CD14-positive monocyte (primary cell): ENCODE results near the gene TAF4. TPM values are rescaled to one million over a fixed set of nuclear protein-coding genes. Genes with fewer than 3 reads are reported as not detected.

Experiments used
- DNase-seq, 3 donors: peaks; one replicate each; pipeline ENCODE4 v3.0.0-alpha.2; 2011 to 2022
- H2AFZ ChIP-seq: 2 replicates; pipeline ENCODE4 v1.6.0; 2012; ENCODE audit warnings: mild to moderate bottlenecking, low read depth, low read length, inconsistent platforms; ENCODE audit not compliant: insufficient read depth, poor library complexity, severe bottlenecking
- H3K27ac ChIP-seq, 2 donors: 1 replicate in 1 of 2; 2 replicates in 1 of 2; pipeline ENCODE4 v1.5.1; 2012 to 2013; ENCODE audit warnings: low read length in 2 of 2, control low read depth in 1 of 2, inconsistent platforms in 1 of 2, low read depth in 1 of 2, mild to moderate bottlenecking in 1 of 2
- H3K27me3 ChIP-seq, 2 donors: one replicate each; pipeline versions ENCODE4 v1.6.0 to v1.6.1; 2011 to 2013; ENCODE audit warnings: low read length in 2 of 2; ENCODE audit not compliant: control insufficient read depth in 2 of 2, insufficient read depth in 2 of 2
- H3K36me3 ChIP-seq, 2 donors: replicated peaks in 1 of 2; 1 replicate in 1 of 2; 2 replicates in 1 of 2; pipeline versions ENCODE4 v1.5.1 to v1.6.1; 2012 to 2013; ENCODE audit warnings: low read length in 2 of 2, control low read depth in 1 of 2, inconsistent platforms in 1 of 2, mild to moderate bottlenecking in 1 of 2; ENCODE audit not compliant: insufficient read depth in 2 of 2, control insufficient read depth in 1 of 2
- H3K4me1 ChIP-seq, 2 donors: 1 replicate in 1 of 2; 2 replicates in 1 of 2; pipeline versions ENCODE4 v1.5.1 to v1.6.1; 2012 to 2013; ENCODE audit warnings: low read length in 2 of 2, control low read depth in 1 of 2, inconsistent platforms in 1 of 2, mild to moderate bottlenecking in 1 of 2, moderate library complexity in 1 of 2; ENCODE audit not compliant: insufficient read depth in 2 of 2, control insufficient read depth in 1 of 2
- H3K4me2 ChIP-seq: replicated peaks from 2 replicates; pipeline ENCODE3; 2012; ENCODE audit warnings: low read length, moderate library complexity, mild to moderate bottlenecking; ENCODE audit not compliant: poor library complexity, severe bottlenecking; ENCODE audit errors: extremely low read depth
- H3K4me3 ChIP-seq, 3 experiments: fragments of 200-600 bp in 1 of 3; sonication (generic) in 1 of 3; replicated peaks in 1 of 3; 1 replicate in 2 of 3; 2 replicates in 1 of 3; pipeline ENCODE4 v1.5.1; 2011 to 2013; ENCODE audit warnings: low read length in 3 of 3, mild to moderate bottlenecking in 3 of 3, control low read depth in 2 of 3, low read depth in 2 of 3, inconsistent platforms in 1 of 3, moderate library complexity in 1 of 3
- H3K79me2 ChIP-seq: 2 replicates; pipeline ENCODE4 v1.6.0; 2012; ENCODE audit warnings: mild to moderate bottlenecking, control low read depth, inconsistent platforms, low read length, moderate library complexity; ENCODE audit not compliant: insufficient read depth
- H3K9ac ChIP-seq: 2 replicates; pipeline ENCODE4 v1.6.0; 2017; ENCODE audit warnings: low read length, mild to moderate bottlenecking; ENCODE audit not compliant: insufficient read depth, poor library complexity, severe bottlenecking
- H3K9me3 ChIP-seq, 2 donors: replicated peaks in 1 of 2; 1 replicate in 1 of 2; 2 replicates in 1 of 2; pipeline versions ENCODE4 v1.5.1 to v1.6.1; 2012 to 2013; ENCODE audit warnings: low read length in 2 of 2, control low read depth in 1 of 2; ENCODE audit not compliant: control insufficient read depth in 1 of 2, insufficient read depth in 1 of 2
- H4K20me1 ChIP-seq: 2 replicates; pipeline ENCODE4 v1.6.0; 2012; ENCODE audit warnings: mild to moderate bottlenecking, low read length, control low read depth, moderate library complexity; ENCODE audit not compliant: insufficient read depth
- H3K27ac Mint-ChIP-seq, 7 donors: one replicate each; pipeline ENCODE4 v1.8.0; 2020; ENCODE audit warnings: mild to moderate bottlenecking in 7 of 7, mixed read lengths in 7 of 7, moderate library complexity in 6 of 7, inconsistent platforms in 2 of 7
- H3K27me3 Mint-ChIP-seq, 3 donors: one replicate each; pipeline ENCODE4 v1.8.0; 2021 to 2022; ENCODE audit warnings: low read depth in 3 of 3, mild to moderate bottlenecking in 3 of 3, mixed read lengths in 3 of 3, moderate library complexity in 3 of 3, inconsistent platforms in 1 of 3
- H3K36me3 Mint-ChIP-seq, 2 donors: one replicate each; pipeline ENCODE4 v1.8.0; 2020; ENCODE audit warnings: mixed read lengths in 2 of 2, inconsistent platforms in 1 of 2, mild to moderate bottlenecking in 1 of 2
- H3K4me1 Mint-ChIP-seq: one replicate; pipeline ENCODE4 v1.8.0; 2020; ENCODE audit warnings: mild to moderate bottlenecking, mixed read lengths
- H3K4me3 Mint-ChIP-seq, 2 donors: one replicate each; pipeline ENCODE4 v1.8.0; 2020; ENCODE audit warnings: mild to moderate bottlenecking in 2 of 2, mixed read lengths in 2 of 2, moderate library complexity in 1 of 2
- H3K9me3 Mint-ChIP-seq, 7 donors: one replicate each; pipeline ENCODE4 v1.8.0; 2020 to 2022; ENCODE audit warnings: mixed read lengths in 7 of 7, mild to moderate bottlenecking in 6 of 7, moderate library complexity in 6 of 7, inconsistent platforms in 2 of 7
- WGBS: methylation state at CpG from one replicate; pipeline ENCODE4 v1.1.5; 2013; ENCODE audit warnings: missing lambda C conversion rate; ENCODE audit not compliant: insufficient coverage; 5-methylcytosine and 5-hydroxymethylcytosine counted together
- intact Hi-C, 2 donors: fragments of 100-400 bp; cut with micrococcal nuclease; formaldehyde crosslinking; loops; one replicate each; pipeline versions ENCODE4 v1.15.0 to v1.15.1; 2023
- polyA plus RNA-seq, 3 donors: library from polyadenylated mRNA; depleted of rRNA in 1 of 3; unstranded in 2 of 3; stranded (reverse) in 1 of 3; fragments of 300-500 nt in 2 of 3; fragments of >200 nt in 1 of 3; fragmentation: Illumina TruSeq in 2 of 3; gene quantifications; 1 replicate in 2 of 3; 2 replicates in 1 of 3; pipeline ENCODE4 v1.2.3, GENCODE V29; 2012 to 2021
- TF ChIP-seq, protein P1 (sequence below): fragments of 200-600 bp; IDR thresholded peaks from one replicate; pipeline ENCODE4 v1.8.0; 2022; ENCODE audit warnings: antibody characterized with exemption, mild to moderate bottlenecking

Gene TAF4
- polyA plus RNA-seq, 3 donors = 0.48 to 14.9 (median 0.99) TPM

DNA sequence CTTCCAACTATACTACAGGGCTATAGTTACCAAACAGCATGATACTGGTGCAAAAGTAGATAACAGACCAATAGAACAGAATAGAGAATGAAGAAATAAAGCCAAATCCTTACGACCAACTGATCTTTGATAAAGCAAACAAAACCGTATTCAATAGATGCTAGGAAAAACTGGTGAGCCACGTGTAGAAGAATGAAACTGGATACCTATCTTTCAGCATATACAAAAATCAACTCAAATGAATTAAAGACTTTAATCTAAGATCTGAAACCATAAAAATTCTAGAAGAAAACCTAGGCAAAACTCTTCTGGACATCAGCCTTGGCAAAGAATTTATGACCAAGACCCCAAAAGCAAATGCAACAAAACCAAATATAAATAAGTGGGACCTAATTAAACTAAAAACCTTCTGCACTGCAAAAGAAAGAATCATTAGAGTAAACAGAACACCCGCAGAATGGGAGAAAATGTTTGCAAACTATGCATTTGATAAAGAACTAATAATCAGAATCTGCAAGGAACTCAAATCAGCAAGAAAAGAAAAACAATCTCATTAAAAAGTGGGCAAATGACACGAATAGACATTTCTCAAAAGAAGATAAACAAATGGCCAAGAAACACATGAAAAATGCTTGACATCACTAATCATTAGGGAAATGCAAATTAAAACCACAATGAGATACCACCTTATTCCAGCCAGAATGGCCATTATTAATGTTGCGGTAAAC lies 109.8 kb downstream of the TAF4 start:
- Mint-ChIP-seq H3K9me3 (peaks cover 0 to 3% (median 0%) of the 10 kb centered on the region in 7 donors), H3K36me3 (no peaks in the 10 kb centered on the region), H3K4me1 (no peaks in the 10 kb centered on the region), H3K4me3 (no peak overlapping the region), H3K27me3 (peaks cover 2 to 18% (median 8%) of the 10 kb centered on the region in 3 donors), H3K27ac (no peak overlapping the region)
- TF ChIP-seq, protein P1, sequence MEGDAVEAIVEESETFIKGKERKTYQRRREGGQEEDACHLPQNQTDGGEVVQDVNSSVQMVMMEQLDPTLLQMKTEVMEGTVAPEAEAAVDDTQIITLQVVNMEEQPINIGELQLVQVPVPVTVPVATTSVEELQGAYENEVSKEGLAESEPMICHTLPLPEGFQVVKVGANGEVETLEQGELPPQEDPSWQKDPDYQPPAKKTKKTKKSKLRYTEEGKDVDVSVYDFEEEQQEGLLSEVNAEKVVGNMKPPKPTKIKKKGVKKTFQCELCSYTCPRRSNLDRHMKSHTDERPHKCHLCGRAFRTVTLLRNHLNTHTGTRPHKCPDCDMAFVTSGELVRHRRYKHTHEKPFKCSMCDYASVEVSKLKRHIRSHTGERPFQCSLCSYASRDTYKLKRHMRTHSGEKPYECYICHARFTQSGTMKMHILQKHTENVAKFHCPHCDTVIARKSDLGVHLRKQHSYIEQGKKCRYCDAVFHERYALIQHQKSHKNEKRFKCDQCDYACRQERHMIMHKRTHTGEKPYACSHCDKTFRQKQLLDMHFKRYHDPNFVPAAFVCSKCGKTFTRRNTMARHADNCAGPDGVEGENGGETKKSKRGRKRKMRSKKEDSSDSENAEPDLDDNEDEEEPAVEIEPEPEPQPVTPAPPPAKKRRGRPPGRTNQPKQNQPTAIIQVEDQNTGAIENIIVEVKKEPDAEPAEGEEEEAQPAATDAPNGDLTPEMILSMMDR = no peak
- no peaks in the 10 kb centered on the region for H3K36me3 ChIP-seq
- WGBS = no CpG with 5 or more reads among the region's 6 CpGs
- H2AFZ ChIP-seq = no peak overlapping the region
- H3K79me2 ChIP-seq = no peaks in the 10 kb centered on the region
- no peaks in the 10 kb centered on the region for H3K27me3 ChIP-seq
- H3K4me2 ChIP-seq = no peak overlapping the region
- H3K9ac ChIP-seq = no peak overlapping the region
- no peaks in the 10 kb centered on the region for H3K4me1 ChIP-seq
- no peak for DNase-seq
- no peaks in the 10 kb centered on the region for H3K9me3 ChIP-seq
- H3K4me3 ChIP-seq = no peak overlapping the region
- H4K20me1 ChIP-seq = no peaks in the 10 kb centered on the region
- no peak overlapping the region for H3K27ac ChIP-seq
- intact Hi-C loops = no loop called here

DNA sequence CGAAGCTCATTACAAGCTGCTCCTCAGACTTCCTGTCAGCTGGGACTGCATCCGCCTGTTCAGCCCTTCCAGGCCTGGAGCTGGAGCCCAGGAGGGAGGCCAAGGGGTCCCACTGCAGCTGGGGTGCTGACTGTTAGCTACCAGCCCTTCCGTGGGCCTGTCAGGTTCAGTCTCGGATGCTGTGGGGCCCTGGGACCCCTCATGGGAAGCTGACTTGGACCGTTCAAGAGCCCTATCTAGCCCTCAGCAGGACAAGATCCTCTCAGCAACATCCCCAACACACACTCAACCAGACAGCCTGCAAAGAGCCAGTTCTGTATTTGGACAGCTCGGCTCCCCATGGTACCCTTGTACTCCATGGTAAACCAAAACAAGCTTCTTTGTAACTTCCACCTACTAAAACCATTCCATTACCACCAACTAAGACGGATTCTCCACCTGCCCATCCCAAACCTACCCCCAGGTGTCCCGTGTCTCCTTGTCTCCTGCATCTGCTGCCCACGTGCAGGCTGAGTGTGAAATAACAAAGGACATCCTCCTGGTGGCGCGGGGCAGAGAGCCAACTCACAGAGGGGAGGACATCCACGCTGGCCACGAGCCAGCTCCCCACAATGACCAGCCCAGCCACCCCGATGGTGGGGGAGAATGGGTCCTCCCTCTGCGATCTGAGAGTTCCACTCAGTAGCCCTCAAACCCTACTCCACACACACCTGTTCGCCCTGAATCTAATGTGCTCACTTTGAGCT lies 111.2 kb downstream of the TAF4 start:
- no peak for DNase-seq
- H3K9me3 Mint-ChIP-seq = peaks cover 0 to 4% (median 0%) of the 10 kb centered on the region in 7 donors
- 70% methylated on average over 7 of the region's 16 CpGs for WGBS
- H3K4me3 Mint-ChIP-seq = no peak overlapping the region
- Histone ChIP-seq H3K79me2 (no peaks in the 10 kb centered on the region), H3K36me3 (no peaks in the 10 kb centered on the region), H2AFZ (no peak overlapping the region), H3K4me3 (no peak overlapping the region), H3K27me3 (no peaks in the 10 kb centered on the region), H3K9me3 (no peaks in the 10 kb centered on the region), H3K27ac (no peak overlapping the region), H3K4me2 (no peak overlapping the region), H4K20me1 (no peaks in the 10 kb centered on the region), H3K9ac (no peak overlapping the region), H3K4me1 (no peaks in the 10 kb centered on the region)
- TF ChIP-seq, protein P1 = no peak
- intact Hi-C loops = no loop called here
- no peak overlapping the region for H3K27ac Mint-ChIP-seq
- H3K27me3 Mint-ChIP-seq = peaks cover 2 to 18% (median 6%) of the 10 kb centered on the region in 3 donors
- no peaks in the 10 kb centered on the region for H3K4me1 Mint-ChIP-seq
- no peaks in the 10 kb centered on the region for H3K36me3 Mint-ChIP-seq
